ENCODE data around the gene CLASP1. TPM values are rescaled to one million over a fixed set of nuclear protein-coding genes. Genes with fewer than 3 reads are reported as not detected.

Gene CLASP1
- total RNA-seq, 6 experiments from 2014 or later, result 19.7 to 32.4 (median 24.1) TPM

DNA sequence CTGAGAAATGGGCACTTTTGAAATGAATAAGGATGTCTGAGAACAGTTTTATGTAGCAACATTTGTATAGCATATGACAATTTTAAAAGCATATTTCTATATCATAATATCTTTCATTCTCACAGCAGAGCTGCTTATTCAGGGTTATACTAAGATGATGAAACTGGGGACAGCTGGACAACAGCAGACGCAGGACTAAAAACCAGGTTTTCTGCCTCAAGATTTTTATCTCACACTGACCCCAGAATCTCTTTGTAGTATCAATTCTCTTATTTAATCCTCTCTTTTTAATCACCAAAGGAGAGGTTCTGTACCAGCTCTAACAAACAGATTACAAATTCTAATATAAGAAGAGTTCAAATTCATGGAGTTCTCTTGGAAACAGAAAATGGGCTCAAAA lies 290.1 kb downstream of the CLASP1 start:
- 100% methylated on average over 1 of the region's 1 CpG for WGBS (ENCODE audit: insufficient coverage, low coverage, low lambda C conversion rate, missing lambda C conversion rate)
- Histone ChIP-seq H3K27me3 (no peaks in the 10 kb centered on the region), H3K4me3 (no peak overlapping the region), H3K36me3 (peaks cover 0 to 69% (median 28%) of the 10 kb centered on the region in 4 donors), H3K27ac (no peak overlapping the region), H3K4me1 (peaks cover 0 to 5% (median 0%) of the 10 kb centered on the region in 4 donors), H3K9me3 (no peaks in the 10 kb centered on the region)
- intact Hi-C loops (cut with DNase I), result no loop called here
- no peak for ATAC-seq
- no peak for TF ChIP-seq POLR2A (IDR thresholded peaks at IDR 0.05)
- TF ChIP-seq, protein P1, sequence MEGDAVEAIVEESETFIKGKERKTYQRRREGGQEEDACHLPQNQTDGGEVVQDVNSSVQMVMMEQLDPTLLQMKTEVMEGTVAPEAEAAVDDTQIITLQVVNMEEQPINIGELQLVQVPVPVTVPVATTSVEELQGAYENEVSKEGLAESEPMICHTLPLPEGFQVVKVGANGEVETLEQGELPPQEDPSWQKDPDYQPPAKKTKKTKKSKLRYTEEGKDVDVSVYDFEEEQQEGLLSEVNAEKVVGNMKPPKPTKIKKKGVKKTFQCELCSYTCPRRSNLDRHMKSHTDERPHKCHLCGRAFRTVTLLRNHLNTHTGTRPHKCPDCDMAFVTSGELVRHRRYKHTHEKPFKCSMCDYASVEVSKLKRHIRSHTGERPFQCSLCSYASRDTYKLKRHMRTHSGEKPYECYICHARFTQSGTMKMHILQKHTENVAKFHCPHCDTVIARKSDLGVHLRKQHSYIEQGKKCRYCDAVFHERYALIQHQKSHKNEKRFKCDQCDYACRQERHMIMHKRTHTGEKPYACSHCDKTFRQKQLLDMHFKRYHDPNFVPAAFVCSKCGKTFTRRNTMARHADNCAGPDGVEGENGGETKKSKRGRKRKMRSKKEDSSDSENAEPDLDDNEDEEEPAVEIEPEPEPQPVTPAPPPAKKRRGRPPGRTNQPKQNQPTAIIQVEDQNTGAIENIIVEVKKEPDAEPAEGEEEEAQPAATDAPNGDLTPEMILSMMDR (IDR thresholded peaks at IDR 0.05), result no peak
- no peak for DNase-seq

DNA sequence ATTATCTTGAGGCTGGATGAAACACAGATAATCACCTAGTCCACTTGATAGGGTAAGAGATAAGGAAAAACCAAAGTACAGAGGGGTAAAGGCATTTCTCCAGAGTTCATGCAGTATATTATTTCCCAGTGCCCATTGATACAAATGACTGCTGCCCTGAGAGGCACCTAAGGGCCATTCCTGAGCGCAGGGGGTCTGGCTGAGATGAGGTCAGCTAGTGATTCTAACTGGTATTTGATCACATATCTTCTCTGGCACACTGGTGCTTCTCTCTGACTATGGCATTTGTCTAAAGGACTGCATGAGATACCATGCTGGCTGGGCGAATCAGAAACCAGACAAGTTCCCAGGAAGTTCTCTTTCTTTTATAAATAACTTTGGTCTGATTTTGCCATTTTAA lies 291.0 kb downstream of the CLASP1 start:
- TF ChIP-seq, protein P1 (IDR thresholded peaks at IDR 0.05), result no peak
- DNase-seq, result no peak
- H3K27ac ChIP-seq, result no peak overlapping the region
- no peaks in the 10 kb centered on the region for H3K4me1 ChIP-seq
- peaks cover 0 to 72% (median 30%) of the 10 kb centered on the region in 4 donors for H3K36me3 ChIP-seq
- no peak overlapping the region for H3K4me3 ChIP-seq
- WGBS (ENCODE audit: insufficient coverage, low coverage, low lambda C conversion rate, missing lambda C conversion rate), result 96% methylated on average over 2 of the region's 2 CpGs
- H3K27me3 ChIP-seq, result no peaks in the 10 kb centered on the region
- no peaks in the 10 kb centered on the region for H3K9me3 ChIP-seq
- ATAC-seq, result no peak
- intact Hi-C loops (cut with DNase I), result no loop called here

DNA sequence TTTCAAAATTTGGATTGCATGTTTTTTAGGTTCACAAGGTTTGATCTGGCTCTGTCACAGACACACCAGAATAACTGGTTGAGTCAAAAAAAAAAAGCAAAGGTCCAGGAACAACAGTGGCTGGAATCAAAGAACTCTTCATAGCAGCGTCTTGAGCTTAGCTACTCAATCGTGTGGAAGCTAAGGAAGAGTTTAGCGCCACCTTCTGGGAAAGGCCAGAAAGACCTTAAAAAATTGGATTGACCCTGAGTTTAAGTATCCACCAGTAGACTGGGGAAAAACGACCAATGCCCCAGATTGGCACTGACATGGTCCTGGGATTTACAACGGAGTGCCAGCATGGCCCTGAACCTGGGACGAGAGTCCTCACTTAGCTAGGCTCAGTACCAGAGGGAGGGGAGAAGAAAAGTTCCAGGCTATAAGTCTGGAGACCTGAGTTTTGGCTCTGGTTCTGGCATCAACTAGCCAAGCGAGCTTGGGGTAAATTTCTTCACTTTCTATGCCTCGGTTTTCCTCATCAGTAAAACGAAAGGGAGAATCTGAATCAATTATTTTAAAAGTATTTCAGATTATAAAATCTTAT lies 293.1 kb downstream of the CLASP1 start:
- intact Hi-C loops (cut with DNase I), result no loop called here
- Histone ChIP-seq H3K36me3 (peaks cover 0 to 72% (median 30%) of the 10 kb centered on the region in 4 donors), H3K27ac (no peak overlapping the region), H3K4me1 (no peaks in the 10 kb centered on the region), H3K4me3 (no peak overlapping the region), H3K27me3 (no peaks in the 10 kb centered on the region), H3K9me3 (no peaks in the 10 kb centered on the region)
- WGBS (ENCODE audit: insufficient coverage, low coverage, low lambda C conversion rate, missing lambda C conversion rate), result 34% methylated on average over 7 of the region's 9 CpGs
- no peak for TF ChIP-seq POLR2A (IDR thresholded peaks at IDR 0.05)
- TF ChIP-seq, protein P1 (IDR thresholded peaks at IDR 0.05), result peak; percentile 41 to 63 (median 59)
- peak in 1 of 3 donors; percentile 35 for DNase-seq
- peak; percentile 63 to 83 (median 74) for ATAC-seq

DNA sequence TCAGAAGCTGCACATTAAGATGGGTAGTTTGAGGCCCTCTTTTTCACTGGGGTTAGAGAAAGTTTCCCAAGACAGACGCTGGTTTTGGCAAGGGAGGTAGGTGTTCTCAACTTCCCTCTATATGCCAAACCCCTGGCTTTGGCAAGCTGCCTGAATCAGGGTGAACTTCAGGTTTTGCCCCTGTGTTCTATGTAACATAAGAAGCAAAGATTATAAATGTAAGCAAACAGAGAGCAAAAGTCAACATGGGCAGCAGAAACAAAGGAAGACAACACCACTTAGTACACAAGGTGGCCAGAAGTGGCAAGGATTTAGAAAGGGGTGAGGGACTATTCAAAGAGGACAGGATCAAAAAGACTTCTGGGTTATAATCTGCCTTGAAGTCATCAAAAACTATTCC lies 293.8 kb downstream of the CLASP1 start:
- no peaks in the 10 kb centered on the region for H3K9me3 ChIP-seq
- H3K27me3 ChIP-seq, result no peaks in the 10 kb centered on the region
- H3K27ac ChIP-seq, result no peak overlapping the region
- ATAC-seq (no peak), DNase-seq (peak in 1 of 3 donors; percentile 42)
- H3K4me1 ChIP-seq, result no peaks in the 10 kb centered on the region
- peaks cover 0 to 73% (median 33%) of the 10 kb centered on the region in 4 donors for H3K36me3 ChIP-seq
- TF ChIP-seq, protein P1 (IDR thresholded peaks at IDR 0.05), result no peak
- TF ChIP-seq POLR2A (IDR thresholded peaks at IDR 0.05), result no peak
- no peak overlapping the region for H3K4me3 ChIP-seq
- WGBS (ENCODE audit: insufficient coverage, low coverage, low lambda C conversion rate, missing lambda C conversion rate), result 0% methylated on average over 1 of the region's 1 CpG
- intact Hi-C loops (cut with DNase I), result no loop called here
